ENCODE results near the gene ANKRD42. TPM values are rescaled to one million over a fixed set of nuclear protein-coding genes. Genes with fewer than 3 reads are reported as not detected.

ANKRD42 gene
- polyA plus RNA-seq, 1 of the 3 experiments (the other 2 are of a cell fraction), result 13.3 TPM

GRCh38 chr11:83275888-83276641 is 82.6 kb downstream of the ANKRD42 start (continued):
- no peak for TF ChIP-seq REST (IDR thresholded peaks at IDR 0.05; ENCODE audit: low read depth, low read length)
- TF ChIP-seq RXRA (IDR thresholded peaks at IDR 0.05; ENCODE audit: borderline replicate concordance, low read depth), result no peak
- no peak for TF ChIP-seq FOXM1 (IDR thresholded peaks at IDR 0.05; ENCODE audit: low read depth)

DNA sequence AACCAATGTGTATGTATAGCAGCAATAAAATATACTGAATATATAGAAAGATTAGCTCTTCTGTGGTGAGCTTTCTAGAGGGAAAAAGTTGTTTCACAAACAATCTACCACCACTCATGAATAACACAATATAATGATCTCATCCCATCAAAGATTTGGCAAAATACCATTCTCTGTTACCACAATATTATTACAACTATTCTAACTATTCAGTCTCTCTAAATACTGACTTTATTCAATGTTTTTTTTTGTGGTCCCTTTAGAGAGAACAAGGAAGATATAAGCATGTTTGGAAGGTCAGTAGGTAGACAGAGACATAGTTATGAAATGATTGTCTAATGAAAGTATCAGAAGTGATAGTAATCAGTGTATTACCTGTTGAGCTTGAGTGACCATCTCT is 84.8 kb downstream of the ANKRD42 start:
- Histone ChIP-seq H3K9me2 (no peaks in the 10 kb centered on the region), H3K27ac (ENCODE audit: low read depth in 2 of 2, low read length in 1 of 2) (no peak overlapping the region), H3K4me1 (ENCODE audit: control insufficient read depth in 1 of 2, insufficient read depth in 2 of 2, low read depth in 1 of 2, low read length in 1 of 2) (peaks cover 12 to 31% of the 10 kb centered on the region in 2 experiments; a peak in 3 of 4 replicates), H3K9ac (no peak overlapping the region), H3K36me3 (replicated peaks in 1 of 2; ENCODE audit: control insufficient read depth in 1 of 2, insufficient read depth in 2 of 2, low read length in 1 of 2) (peaks cover 73 to 79% of the 10 kb centered on the region in 2 experiments), H3K9me3 (no peaks in the 10 kb centered on the region), H4K20me1 (ENCODE audit: insufficient read depth) (0 out of 2 replicates have a peak, but pooled peaks cover 6% of the 10 kb centered on the region), H3K79me2 (ENCODE audit: insufficient read depth) (peaks cover 71% of the 10 kb centered on the region), H3K4me2 (no peak overlapping the region), H3K4me3 (ENCODE audit: low read depth in 2 of 2, low read length in 1 of 2) (no peak overlapping the region), H3K27me3 (ENCODE audit: insufficient read depth) (no peaks in the 10 kb centered on the region), H2AFZ (ENCODE audit: low read depth) (no peak overlapping the region), H3F3A (replicated peaks; ENCODE audit: insufficient read depth) (peaks cover 39% of the 10 kb centered on the region)
- no peak for TF ChIP-seq EZH2phosphoT487 (IDR thresholded peaks at IDR 0.05; ENCODE audit: borderline replicate concordance, low read depth)
- no peak for TF ChIP-seq NFIC (IDR thresholded peaks at IDR 0.05; ENCODE audit: borderline replicate concordance)
- TF ChIP-seq RFX5 (IDR thresholded peaks at IDR 0.05; ENCODE audit: low read length), result no peak
- no peak for TF ChIP-seq MAX (IDR thresholded peaks at IDR 0.05; ENCODE audit: low read depth)
- TF ChIP-seq FOSL2 (IDR thresholded peaks at IDR 0.05; ENCODE audit: borderline replicate concordance, low read depth), result no peak
- no peak for TF ChIP-seq TCF12 (IDR thresholded peaks at IDR 0.05)
- no peak for TF ChIP-seq SMC3 (IDR thresholded peaks at IDR 0.05; ENCODE audit: low read depth, low read length)
- TF ChIP-seq, protein P1, sequence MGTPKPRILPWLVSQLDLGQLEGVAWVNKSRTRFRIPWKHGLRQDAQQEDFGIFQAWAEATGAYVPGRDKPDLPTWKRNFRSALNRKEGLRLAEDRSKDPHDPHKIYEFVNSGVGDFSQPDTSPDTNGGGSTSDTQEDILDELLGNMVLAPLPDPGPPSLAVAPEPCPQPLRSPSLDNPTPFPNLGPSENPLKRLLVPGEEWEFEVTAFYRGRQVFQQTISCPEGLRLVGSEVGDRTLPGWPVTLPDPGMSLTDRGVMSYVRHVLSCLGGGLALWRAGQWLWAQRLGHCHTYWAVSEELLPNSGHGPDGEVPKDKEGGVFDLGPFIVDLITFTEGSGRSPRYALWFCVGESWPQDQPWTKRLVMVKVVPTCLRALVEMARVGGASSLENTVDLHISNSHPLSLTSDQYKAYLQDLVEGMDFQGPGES (IDR thresholded peaks at IDR 0.05; ENCODE audit: low read depth, low read length), result no peak
- TF ChIP-seq GABPA (IDR thresholded peaks at IDR 0.05; ENCODE audit: low read depth), result no peak
- no peak for TF ChIP-seq CTCF (IDR thresholded peaks at IDR 0.05)
- TF ChIP-seq MXI1 (IDR thresholded peaks at IDR 0.05; ENCODE audit: low read depth, low read length), result no peak
- no peak for DNase-seq
- CTCF ChIA-PET, result interaction anchor here (1.0 to 1.1 kb wide), 2 partner anchors 28 to 411 kb away, joined by 3 to 4 read pairs; no protein-coding TSS in a partner anchor
- POLR2A ChIA-PET, result no interaction called here
